Stimulated activated memory B cell treated with anti-CD40 and anti-IgM and Interleukin-4, amounts not matched to agents 10 μg/mL and 1 μg/mL and 100 μg/mL, for 72 hours (primary cell): Measurements from ENCODE around the gene LZIC.
"Not testable (repeated sequence)": the region's sequence is repeated elsewhere in the genome, so short reads cannot be mapped to it uniquely, and the experiment has no call there.

Source experiments
- ATAC-seq: fragments of 150-1000 bp; cut with Tn5 transposase; 2 replicates; pipeline ENCODE4 v1.10.0; 2021
- H3K27ac Mint-ChIP-seq: one replicate; pipeline ENCODE4 v1.8.0; 2022; ENCODE audit warnings: mild to moderate bottlenecking, mixed read lengths
- H3K27me3 Mint-ChIP-seq: one replicate; pipeline ENCODE4 v1.8.0; 2022; ENCODE audit warnings: mixed read lengths
- H3K36me3 Mint-ChIP-seq: one replicate; pipeline ENCODE4 v1.8.0; 2022; ENCODE audit warnings: mixed read lengths
- H3K4me1 Mint-ChIP-seq: one replicate; pipeline ENCODE4 v1.8.0; 2022; ENCODE audit warnings: mixed read lengths
- H3K4me3 Mint-ChIP-seq: one replicate; pipeline ENCODE4 v1.8.0; 2022; ENCODE audit warnings: mild to moderate bottlenecking, moderate library complexity, mixed read lengths
- H3K9me3 Mint-ChIP-seq: one replicate; pipeline ENCODE4 v1.8.0; 2022; ENCODE audit warnings: mixed read lengths

LZIC gene

GRCh38 chr1:9920606-9921005 is 22.6 kb downstream of the LZIC start:
- Mint-ChIP-seq H3K4me3 (no peak overlapping the region), H3K27me3 (no peaks in the 10 kb centered on the region), H3K27ac (no peak overlapping the region), H3K36me3 (no peaks in the 10 kb centered on the region), H3K9me3 (no peaks in the 10 kb centered on the region), H3K4me1 (no peaks in the 10 kb centered on the region)
- no peak for ATAC-seq

DNA sequence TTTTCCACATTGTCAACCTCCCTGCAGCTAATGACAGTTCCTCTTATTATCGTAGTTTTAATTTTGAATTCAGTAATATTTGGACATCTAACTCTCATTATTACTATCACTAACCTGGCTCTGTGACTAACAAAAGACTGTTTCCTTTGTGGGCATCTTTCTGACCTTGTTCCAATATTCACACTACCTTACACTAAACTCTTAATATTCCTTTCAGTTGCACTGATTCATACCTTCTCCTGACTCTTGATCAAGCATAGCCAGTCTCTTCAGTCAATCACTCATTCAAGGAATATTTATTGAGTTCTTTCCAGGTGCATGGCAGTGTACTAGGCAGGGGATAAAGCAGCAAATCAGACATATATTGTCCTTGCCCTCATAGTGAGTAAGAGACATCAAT is 25.3 kb downstream of the LZIC start:
- H3K4me3 Mint-ChIP-seq, result no peak overlapping the region
- ATAC-seq, result no peak
- no peaks in the 10 kb centered on the region for H3K27me3 Mint-ChIP-seq
- H3K9me3 Mint-ChIP-seq, result no peaks in the 10 kb centered on the region
- H3K27ac Mint-ChIP-seq, result no peak overlapping the region
- H3K4me1 Mint-ChIP-seq, result no peaks in the 10 kb centered on the region
- no peaks in the 10 kb centered on the region for H3K36me3 Mint-ChIP-seq

GRCh38 chr1:9917495-9917894 is 25.7 kb downstream of the LZIC start:
- not testable (repeated sequence) for H3K27me3 Mint-ChIP-seq, ATAC-seq, H3K36me3 Mint-ChIP-seq, H3K4me3 Mint-ChIP-seq, H3K9me3 Mint-ChIP-seq, H3K4me1 Mint-ChIP-seq, H3K27ac Mint-ChIP-seq

DNA sequence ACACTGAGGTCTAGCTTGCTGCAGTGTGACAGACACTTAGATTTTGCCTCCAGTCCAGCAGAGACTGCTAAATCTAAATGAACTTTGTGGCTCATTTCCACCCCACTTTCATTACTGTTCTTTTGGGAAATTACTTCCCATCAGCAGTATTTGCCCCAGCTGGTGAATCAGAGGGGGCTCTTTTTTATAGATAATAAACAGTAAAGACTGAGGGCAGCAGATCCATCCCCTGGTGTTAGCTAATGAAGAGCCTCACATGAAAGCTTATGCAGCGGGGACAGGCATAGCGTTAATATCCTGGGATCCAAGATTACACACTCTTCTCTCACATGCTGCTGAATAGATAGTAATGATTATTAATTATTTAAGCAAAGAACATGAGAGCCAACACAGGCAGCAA is 26.7 kb downstream of the LZIC start:
- H3K9me3 Mint-ChIP-seq, result no peaks in the 10 kb centered on the region
- no peak overlapping the region for H3K4me3 Mint-ChIP-seq
- H3K4me1 Mint-ChIP-seq, result peaks cover 7% of the 10 kb centered on the region
- no peak overlapping the region for H3K27ac Mint-ChIP-seq
- no peaks in the 10 kb centered on the region for H3K27me3 Mint-ChIP-seq
- no peaks in the 10 kb centered on the region for H3K36me3 Mint-ChIP-seq
- ATAC-seq, result no peak

GRCh38 chr1:9914610-9914937 is 28.6 kb downstream of the LZIC start:
- H3K36me3 Mint-ChIP-seq, result no peaks in the 10 kb centered on the region
- no peaks in the 10 kb centered on the region for H3K9me3 Mint-ChIP-seq
- H3K27ac Mint-ChIP-seq, result no peak overlapping the region
- no peak for ATAC-seq
- peaks cover 15% of the 10 kb centered on the region for H3K4me1 Mint-ChIP-seq
- H3K4me3 Mint-ChIP-seq, result no peak overlapping the region
- H3K27me3 Mint-ChIP-seq, result no peaks in the 10 kb centered on the region

DNA sequence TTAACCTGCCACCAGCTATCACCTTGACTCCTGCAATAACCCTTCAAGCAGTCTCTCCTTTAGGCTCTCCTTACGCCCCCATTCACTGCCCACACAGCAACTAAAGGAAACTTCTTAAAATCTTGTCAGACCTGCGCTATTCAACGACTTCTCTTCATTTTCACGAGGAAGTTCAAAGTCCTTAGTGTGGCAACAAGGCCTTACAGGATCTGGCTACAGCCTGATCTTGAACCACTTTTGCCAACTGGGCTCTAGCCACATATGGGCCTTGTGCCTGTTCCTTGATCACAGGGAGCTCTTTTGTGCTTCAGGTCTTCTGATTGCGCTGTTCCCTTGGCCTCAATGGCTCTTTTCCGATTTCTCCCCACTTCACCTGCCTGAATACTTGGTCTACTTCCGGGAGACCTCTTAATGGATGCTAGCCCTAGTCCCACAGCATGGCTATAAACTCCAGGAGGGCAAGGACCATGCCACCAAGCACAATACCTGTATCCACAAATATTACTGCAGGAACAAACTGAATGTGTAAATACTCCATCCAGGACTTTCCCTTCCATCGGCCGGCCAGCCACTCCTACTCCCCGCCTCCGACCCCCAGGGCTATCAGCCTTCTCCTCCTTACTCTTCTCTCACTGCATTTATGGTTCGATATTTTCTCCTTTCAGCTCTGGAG is 30.8 kb downstream of the LZIC start:
- H3K27me3 Mint-ChIP-seq, result no peaks in the 10 kb centered on the region
- H3K36me3 Mint-ChIP-seq, result no peaks in the 10 kb centered on the region
- H3K4me3 Mint-ChIP-seq, result peak overlapping the region; percentile 45
- peaks cover 28% of the 10 kb centered on the region for H3K4me1 Mint-ChIP-seq
- H3K27ac Mint-ChIP-seq, result peak overlapping the region; percentile 20
- ATAC-seq, result no peak
- no peaks in the 10 kb centered on the region for H3K9me3 Mint-ChIP-seq

DNA sequence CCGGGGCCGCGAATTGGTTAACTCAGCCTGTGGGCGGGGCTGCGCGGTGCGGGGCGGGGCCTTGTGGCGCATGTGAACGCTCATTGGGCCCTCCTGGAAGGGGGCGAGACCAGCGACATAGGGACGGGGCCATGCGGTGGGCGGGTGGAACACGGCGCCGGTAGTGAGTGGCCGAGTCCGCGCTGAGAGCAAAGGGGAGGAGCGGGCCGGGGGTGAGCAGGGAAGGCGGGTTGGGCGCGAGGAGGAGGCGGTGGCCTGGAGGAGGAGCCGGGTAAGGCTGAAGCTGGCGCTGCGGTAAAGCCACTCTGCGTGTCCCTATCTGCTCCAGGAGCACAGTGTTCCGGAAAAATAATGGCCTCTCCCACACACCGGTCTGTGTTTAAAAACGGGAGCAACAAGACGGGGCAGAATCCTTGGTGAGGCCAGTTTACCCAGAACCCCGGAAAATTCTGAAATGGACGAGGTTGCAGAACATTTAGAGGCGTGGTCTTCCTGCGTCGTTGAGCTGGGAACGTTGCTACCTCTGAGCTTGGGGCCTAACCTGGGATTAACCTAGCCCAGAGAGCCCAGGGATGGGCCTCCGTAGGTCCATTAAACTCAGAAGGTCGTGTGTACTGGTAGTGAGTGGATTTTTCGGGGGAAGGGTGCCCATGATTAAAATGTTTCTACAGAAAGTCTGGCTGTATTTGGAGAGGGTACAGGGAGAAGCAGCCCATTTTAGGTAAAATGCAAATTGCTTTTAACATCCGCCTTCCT is 32.6 kb downstream of the LZIC start:
- peak overlapping the region; percentile 94 for H3K4me3 Mint-ChIP-seq
- H3K9me3 Mint-ChIP-seq, result no peaks in the 10 kb centered on the region
- peaks cover 28% of the 10 kb centered on the region for H3K4me1 Mint-ChIP-seq
- peak overlapping the region; percentile 95 for H3K27ac Mint-ChIP-seq
- ATAC-seq, result peak; percentile 98
- no peaks in the 10 kb centered on the region for H3K27me3 Mint-ChIP-seq
- no peaks in the 10 kb centered on the region for H3K36me3 Mint-ChIP-seq

- Mint-ChIP-seq H3K4me1 (peaks cover 28% of the 10 kb centered on the region), H3K9me3 (no peaks in the 10 kb centered on the region), H3K27me3 (no peaks in the 10 kb centered on the region), H3K4me3 (peak within 1 kb of the TSS; percentile 94), H3K27ac (peak within 1 kb of the TSS; percentile 95), H3K36me3 (no peaks in the 10 kb centered on the region)
- peak; percentile 92 for ATAC-seq
These were observed 33.1 kb downstream of the LZIC start, which contains the start of gene CTNNBIP1 for GRCh38 chr1:9910076-9910422. TSS of gene CTNNBIP1 (minus strand) at chr1:9910269. CDS start at chr1:9872064, 38,205 bp downstream.

DNA sequence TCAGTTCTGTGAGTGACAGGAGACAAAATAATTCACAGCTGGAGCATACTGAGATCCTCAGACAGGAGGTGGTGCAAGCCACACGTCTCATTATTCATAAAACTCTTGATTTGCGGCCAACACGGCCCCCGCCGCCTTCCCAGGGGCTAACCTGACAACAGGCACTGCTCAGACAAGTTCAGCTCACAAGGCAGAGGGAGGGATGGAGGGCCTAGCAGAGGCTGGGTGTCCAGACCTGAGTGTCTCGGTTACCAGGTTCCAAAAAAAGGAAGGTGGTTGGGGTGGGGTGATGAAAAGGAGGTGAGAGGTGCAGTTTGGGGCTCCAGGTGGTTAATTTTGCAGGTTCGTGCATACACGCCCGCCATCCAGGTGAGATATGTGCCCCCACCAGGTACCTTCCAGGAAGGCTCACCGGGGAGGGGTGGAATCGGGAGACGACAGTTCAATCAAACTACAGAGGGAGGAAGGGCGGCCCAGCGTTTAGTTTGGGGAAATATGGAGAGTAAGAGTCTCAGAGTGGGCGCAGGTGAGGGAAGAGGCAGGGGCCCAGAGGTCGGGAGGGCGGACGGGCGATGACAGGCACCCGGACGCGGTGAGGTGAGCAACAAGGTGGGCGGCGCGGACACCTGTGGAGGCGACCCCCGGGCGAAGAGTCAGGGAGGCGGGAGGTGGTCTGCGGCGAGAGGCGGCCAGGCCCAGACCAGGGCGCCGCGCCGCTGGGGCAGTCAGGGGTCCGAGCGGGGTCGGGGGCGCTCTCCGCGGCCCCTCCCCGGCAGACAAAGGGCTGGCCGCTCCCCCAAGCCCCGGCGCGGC is 33.8 kb downstream of the LZIC start:
- ATAC-seq, result peak; percentile 0
- Mint-ChIP-seq H3K27ac (peak overlapping the region; percentile 80), H3K4me1 (peaks cover 31% of the 10 kb centered on the region), H3K36me3 (no peaks in the 10 kb centered on the region), H3K9me3 (no peaks in the 10 kb centered on the region), H3K4me3 (peak overlapping the region; percentile 90), H3K27me3 (no peaks in the 10 kb centered on the region)

- ATAC-seq, result no peak
- H3K27ac Mint-ChIP-seq, result peak overlapping the region; percentile 80
- H3K4me1 Mint-ChIP-seq, result peaks cover 37% of the 10 kb centered on the region
- H3K9me3 Mint-ChIP-seq, result no peaks in the 10 kb centered on the region
- peak overlapping the region; percentile 90 for H3K4me3 Mint-ChIP-seq
- no peaks in the 10 kb centered on the region for H3K36me3 Mint-ChIP-seq
- no peaks in the 10 kb centered on the region for H3K27me3 Mint-ChIP-seq
These were observed 34.3 kb downstream of the LZIC start for GRCh38 chr1:9908871-9909233.

GRCh38 chr1:9907441-9907840 is 35.8 kb downstream of the LZIC start:
- Mint-ChIP-seq H3K27me3 (no peaks in the 10 kb centered on the region), H3K27ac (no peak overlapping the region), H3K4me1 (peaks cover 36% of the 10 kb centered on the region), H3K4me3 (no peak overlapping the region), H3K36me3 (no peaks in the 10 kb centered on the region), H3K9me3 (no peaks in the 10 kb centered on the region)
- ATAC-seq, result no peak

- Mint-ChIP-seq H3K27ac (no peak overlapping the region), H3K9me3 (no peaks in the 10 kb centered on the region), H3K4me1 (peaks cover 29% of the 10 kb centered on the region), H3K4me3 (no peak overlapping the region), H3K36me3 (no peaks in the 10 kb centered on the region), H3K27me3 (no peaks in the 10 kb centered on the region)
- ATAC-seq, result no peak
These were observed 36.7 kb downstream of the LZIC start for GRCh38 chr1:9906466-9906865.

GRCh38 chr1:9905010-9905409 is 38.2 kb downstream of the LZIC start:
- H3K9me3 Mint-ChIP-seq, result no peaks in the 10 kb centered on the region
- H3K27ac Mint-ChIP-seq, result peak overlapping the region; percentile 8
- H3K4me3 Mint-ChIP-seq, result no peak overlapping the region
- H3K27me3 Mint-ChIP-seq, result no peaks in the 10 kb centered on the region
- ATAC-seq, result no peak
- H3K4me1 Mint-ChIP-seq, result peaks cover 35% of the 10 kb centered on the region
- H3K36me3 Mint-ChIP-seq, result no peaks in the 10 kb centered on the region

DNA sequence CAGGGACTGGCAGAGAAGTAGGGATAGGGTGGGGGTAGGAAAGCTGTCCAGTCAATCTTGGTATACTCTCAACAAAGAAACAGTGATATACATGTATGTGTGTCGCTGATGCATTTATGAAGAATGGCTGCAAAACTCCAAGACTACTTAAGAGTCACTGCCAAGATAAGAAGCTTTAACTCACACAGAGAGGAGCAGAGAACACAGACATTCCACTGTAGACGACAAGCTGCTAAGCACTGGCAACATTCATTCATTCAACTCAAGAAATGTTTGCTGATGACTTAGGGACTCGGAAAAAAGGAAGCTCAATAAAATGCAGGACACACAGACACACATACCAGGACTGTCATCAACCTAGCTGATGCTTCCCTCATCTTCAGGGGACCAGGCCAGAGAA is 38.6 kb downstream of the LZIC start:
- no peaks in the 10 kb centered on the region for H3K9me3 Mint-ChIP-seq
- H3K4me3 Mint-ChIP-seq, result no peak overlapping the region
- ATAC-seq, result no peak
- no peak overlapping the region for H3K27ac Mint-ChIP-seq
- no peaks in the 10 kb centered on the region for H3K36me3 Mint-ChIP-seq
- H3K27me3 Mint-ChIP-seq, result no peaks in the 10 kb centered on the region
- peaks cover 39% of the 10 kb centered on the region for H3K4me1 Mint-ChIP-seq

DNA sequence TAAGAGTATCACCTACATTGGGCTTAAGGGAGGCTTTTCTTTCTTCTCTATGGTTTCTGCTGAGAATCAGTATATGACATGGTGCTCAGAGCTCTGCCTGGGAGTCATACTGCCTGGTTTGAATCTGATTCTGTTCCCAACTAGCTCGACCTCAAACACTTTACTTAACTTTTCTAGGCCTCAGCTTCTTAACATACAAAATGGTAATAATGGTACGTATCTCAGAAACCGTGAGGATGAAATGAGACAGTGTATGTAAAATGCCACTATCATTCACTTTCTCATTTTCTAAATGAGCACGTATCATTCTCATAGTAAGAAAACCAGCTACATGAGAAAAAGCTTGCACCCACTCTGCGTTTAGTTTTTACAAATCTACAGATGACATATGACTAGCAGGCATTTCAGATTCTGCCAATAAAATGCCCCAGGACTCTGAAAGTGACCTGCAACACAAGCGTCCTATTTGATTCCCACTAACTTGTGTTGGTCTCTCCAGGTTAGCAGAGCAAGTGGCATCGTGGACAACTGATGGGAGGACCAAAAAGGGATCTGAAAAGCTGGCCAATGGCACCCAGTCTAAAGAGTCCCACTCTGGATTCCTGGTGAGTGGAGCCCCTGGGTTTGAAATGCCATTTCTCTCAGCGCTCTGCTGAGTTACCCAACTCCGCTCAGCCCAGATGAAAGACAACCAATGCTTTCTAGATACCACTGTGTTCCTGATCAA is 39.2 kb downstream of the LZIC start:
- Mint-ChIP-seq H3K4me3 (no peak overlapping the region), H3K4me1 (peaks cover 36% of the 10 kb centered on the region), H3K36me3 (no peaks in the 10 kb centered on the region), H3K27me3 (no peaks in the 10 kb centered on the region), H3K9me3 (no peaks in the 10 kb centered on the region), H3K27ac (no peak overlapping the region)
- ATAC-seq, result no peak
